OCI-LY7 (cell line): ENCODE results near the gene NGEF. TPM values are rescaled to one million over a fixed set of nuclear protein-coding genes. Genes with fewer than 3 reads are reported as not detected.

Experiments used
- BruUV-seq: library from RNA; stranded (reverse); fragments of 400-500 nt; replicated peaks from 2 replicates; lab custom pipeline; 2021; lab: Mats Ljungman, UMichigan
- CTCF ChIA-PET: fragments of 300-600 bp; sonication (Branson Sonifier 250); formaldehyde crosslinking; loops from one replicate; lab custom pipeline; 2022; ENCODE audit warnings: antibody characterized with exemption; ENCODE audit not compliant: unreplicated experiment; lab: Charles Lee
- POLR2A ChIA-PET: fragments of 300-600 bp; sonication (Branson Sonifier 250); formaldehyde crosslinking; loops from one replicate; lab custom pipeline; 2022; ENCODE audit warnings: antibody characterized with exemption; lab: Charles Lee
- DNase-seq: peaks from one replicate; pipeline ENCODE4 v3.0.0-alpha.2; 2015; ENCODE audit warnings: low spot score
- H2AFZ ChIP-seq: fragments of 200-600 bp; sonication (generic), shearing (Covaris generic); 2 replicates; pipeline ENCODE4 v1.6.1; 2014; ENCODE audit warnings: mild to moderate bottlenecking, antibody characterized with exemption, low read length, moderate library complexity
- H3K27ac ChIP-seq: fragments of 200-600 bp; sonication (generic); 2 replicates; pipeline ENCODE4 v1.5.1; 2014; ENCODE audit warnings: mixed run types, low read depth, mild to moderate bottlenecking, moderate library complexity, low read length, inconsistent platforms; ENCODE audit not compliant: poor library complexity, severe bottlenecking
- H3K36me3 ChIP-seq: fragments of 200-600 bp; sonication (generic); 2 replicates; pipeline ENCODE4 v1.6.1; 2014; ENCODE audit warnings: mild to moderate bottlenecking, antibody characterized with exemption, low read length, moderate library complexity, mixed read lengths; ENCODE audit not compliant: insufficient read depth
- H3K4me1 ChIP-seq: fragments of 200-600 bp; sonication (generic); 2 replicates; pipeline ENCODE4 v1.5.1; 2014; ENCODE audit warnings: mild to moderate bottlenecking, low read length; ENCODE audit not compliant: insufficient read depth, poor library complexity, severe bottlenecking
- H3K4me2 ChIP-seq: fragments of 200-600 bp; sonication (generic); 2 replicates; pipeline ENCODE4 v1.6.1; 2014; ENCODE audit warnings: mild to moderate bottlenecking, low read length
- H3K4me3 ChIP-seq: fragments of 200-600 bp; sonication (generic); 2 replicates; pipeline ENCODE4 v1.5.1; 2014; ENCODE audit warnings: mild to moderate bottlenecking, low read depth, low read length; ENCODE audit not compliant: poor library complexity, severe bottlenecking
- H3K79me2 ChIP-seq: fragments of 200-600 bp; sonication (generic); 2 replicates; pipeline ENCODE4 v1.6.1; 2016; ENCODE audit warnings: low read depth, mild to moderate bottlenecking, low read length, moderate library complexity, mixed read lengths; ENCODE audit not compliant: insufficient read depth
- H3K9me2 ChIP-seq: fragments of 200-600 bp; sonication (generic); 2 replicates; pipeline ENCODE4 v1.6.1; 2016; ENCODE audit warnings: mild to moderate bottlenecking, low read length, mixed read lengths; ENCODE audit not compliant: insufficient read depth
- H3K9me3 ChIP-seq: fragments of 200-600 bp; sonication (generic); 2 replicates; pipeline ENCODE4 v1.6.1; 2014; ENCODE audit warnings: mild to moderate bottlenecking, mixed run types, low read length, mixed read lengths
- H4K20me1 ChIP-seq: fragments of 200-600 bp; sonication (generic); 2 replicates; pipeline ENCODE4 v1.6.1; 2014; ENCODE audit warnings: mild to moderate bottlenecking, antibody characterized with exemption, low read length, moderate library complexity, mixed read lengths; ENCODE audit not compliant: insufficient read depth
- EZH2phosphoT487 ChIP-seq: fragments of 200-600 bp; sonication (generic); IDR thresholded peaks from 2 replicates; pipeline ENCODE4 v1.6.1; 2018; ENCODE audit warnings: low read depth, borderline replicate concordance, mild to moderate bottlenecking, mixed run types, antibody characterized with exemption, low read length, moderate library complexity, mixed read lengths
- intact Hi-C: fragments of 100-400 bp; cut with micrococcal nuclease; formaldehyde crosslinking; loops from one replicate; pipeline ENCODE4 v1.10.0; 2022; ENCODE audit not compliant: unreplicated experiment
- total RNA-seq, 2 experiments: library from RNA; depleted of rRNA in 1 of 2; stranded (reverse); fragments of >200 nt in 1 of 2; shearing (Covaris generic) in 1 of 2; gene quantifications; 2 replicates each; pipeline ENCODE4 v1.2.3, GENCODE V29; 2014 to 2022
- TF ChIP-seq, protein P1 (sequence below): fragments of 200-600 bp; sonication (generic); conservative IDR thresholded peaks from 2 replicates; pipeline ENCODE4 v1.5.1; 2014; ENCODE audit warnings: mild to moderate bottlenecking, antibody characterized with exemption, low read length, moderate library complexity, mixed read lengths

Gene NGEF
- total RNA-seq, 2 experiments from 2014 or later = 0.82 TPM; not detected in 1

DNA sequence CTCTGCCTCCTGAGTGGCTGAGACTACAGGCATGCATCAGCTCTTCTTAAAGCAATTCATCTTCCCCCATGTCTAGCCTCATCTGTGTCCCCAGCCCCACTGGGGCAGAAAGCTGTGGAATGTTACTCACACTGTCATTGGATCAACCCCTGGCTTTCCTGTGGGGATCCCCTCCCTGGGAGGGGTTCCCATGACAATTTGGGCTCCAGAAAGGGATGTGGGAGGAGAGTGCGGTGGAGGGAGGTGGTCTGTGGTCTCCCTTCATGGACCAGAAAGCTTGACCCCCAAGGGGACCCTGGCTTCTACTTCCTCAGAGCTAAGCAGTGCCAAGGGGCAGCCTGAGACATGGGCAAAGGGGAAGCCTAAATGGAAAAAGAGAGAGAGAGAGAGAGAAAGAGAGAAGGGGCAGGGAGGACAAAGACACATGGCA lies 1.3 kb downstream of the NGEF start:
- no peaks in the 10 kb centered on the region for H3K79me2 ChIP-seq
- no peak for DNase-seq
- no peak overlapping the region for H2AFZ ChIP-seq
- H3K9me3 ChIP-seq = no peaks in the 10 kb centered on the region
- no peak overlapping the region for H3K4me3 ChIP-seq
- H3K4me2 ChIP-seq = no peak overlapping the region
- H3K27ac ChIP-seq = no peak overlapping the region
- no peaks in the 10 kb centered on the region for H3K36me3 ChIP-seq
- BruUV-seq = no TSS peak
- no peaks in the 10 kb centered on the region for H3K4me1 ChIP-seq
- CTCF ChIA-PET = no interaction called here
- POLR2A ChIA-PET = interaction anchor here (0.7 kb wide), 1 partner anchor 72 kb away, joined by 3 read pairs; no protein-coding TSS in a partner anchor
- TF ChIP-seq, protein P1, sequence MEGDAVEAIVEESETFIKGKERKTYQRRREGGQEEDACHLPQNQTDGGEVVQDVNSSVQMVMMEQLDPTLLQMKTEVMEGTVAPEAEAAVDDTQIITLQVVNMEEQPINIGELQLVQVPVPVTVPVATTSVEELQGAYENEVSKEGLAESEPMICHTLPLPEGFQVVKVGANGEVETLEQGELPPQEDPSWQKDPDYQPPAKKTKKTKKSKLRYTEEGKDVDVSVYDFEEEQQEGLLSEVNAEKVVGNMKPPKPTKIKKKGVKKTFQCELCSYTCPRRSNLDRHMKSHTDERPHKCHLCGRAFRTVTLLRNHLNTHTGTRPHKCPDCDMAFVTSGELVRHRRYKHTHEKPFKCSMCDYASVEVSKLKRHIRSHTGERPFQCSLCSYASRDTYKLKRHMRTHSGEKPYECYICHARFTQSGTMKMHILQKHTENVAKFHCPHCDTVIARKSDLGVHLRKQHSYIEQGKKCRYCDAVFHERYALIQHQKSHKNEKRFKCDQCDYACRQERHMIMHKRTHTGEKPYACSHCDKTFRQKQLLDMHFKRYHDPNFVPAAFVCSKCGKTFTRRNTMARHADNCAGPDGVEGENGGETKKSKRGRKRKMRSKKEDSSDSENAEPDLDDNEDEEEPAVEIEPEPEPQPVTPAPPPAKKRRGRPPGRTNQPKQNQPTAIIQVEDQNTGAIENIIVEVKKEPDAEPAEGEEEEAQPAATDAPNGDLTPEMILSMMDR = no peak
- no peak for TF ChIP-seq EZH2phosphoT487
- no peaks in the 10 kb centered on the region for H4K20me1 ChIP-seq
- intact Hi-C loops = no loop called here
- no peaks in the 10 kb centered on the region for H3K9me2 ChIP-seq

DNA sequence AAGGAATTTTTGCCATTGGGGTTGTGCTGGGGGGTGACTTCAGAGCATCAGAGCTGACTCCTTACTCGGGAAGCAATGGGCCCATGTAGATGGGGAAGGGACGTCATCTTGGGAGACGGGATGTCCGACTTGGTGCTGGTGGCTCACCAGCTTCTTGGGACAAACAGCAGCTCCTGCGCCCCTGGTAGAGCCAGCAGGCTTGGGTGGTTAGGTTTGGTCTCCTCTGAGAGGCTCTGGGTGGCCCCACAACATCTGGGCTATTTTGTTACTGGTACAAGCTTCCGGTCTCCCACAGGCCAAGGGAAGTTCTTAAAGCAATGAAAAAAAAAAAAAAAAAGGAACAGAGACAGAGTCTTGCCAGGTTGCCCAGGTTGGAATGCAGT lies 1.8 kb downstream of the NGEF start:
- no peaks in the 10 kb centered on the region for H3K9me3 ChIP-seq
- no TSS peak for BruUV-seq
- ChIA-PET CTCF (interaction anchor here (0.6 kb wide), 1 partner anchor 788 kb away, joined by 3 read pairs; no protein-coding TSS in a partner anchor), POLR2A (interaction anchor here (0.6 to 0.7 kb wide), 2 partner anchors 35 to 72 kb away, joined by 3 read pairs; no protein-coding TSS in a partner anchor)
- H3K9me2 ChIP-seq = no peaks in the 10 kb centered on the region
- peak; percentile 14 for DNase-seq
- H3K4me2 ChIP-seq = no peak overlapping the region
- no peaks in the 10 kb centered on the region for H4K20me1 ChIP-seq
- no peak overlapping the region for H3K27ac ChIP-seq
- no peaks in the 10 kb centered on the region for H3K36me3 ChIP-seq
- H3K4me1 ChIP-seq = no peaks in the 10 kb centered on the region
- intact Hi-C loops = no loop called here
- H3K4me3 ChIP-seq = no peak overlapping the region
- H3K79me2 ChIP-seq = no peaks in the 10 kb centered on the region
- TF ChIP-seq EZH2phosphoT487 = no peak
- TF ChIP-seq, protein P1 = no peak
- no peak overlapping the region for H2AFZ ChIP-seq

DNA sequence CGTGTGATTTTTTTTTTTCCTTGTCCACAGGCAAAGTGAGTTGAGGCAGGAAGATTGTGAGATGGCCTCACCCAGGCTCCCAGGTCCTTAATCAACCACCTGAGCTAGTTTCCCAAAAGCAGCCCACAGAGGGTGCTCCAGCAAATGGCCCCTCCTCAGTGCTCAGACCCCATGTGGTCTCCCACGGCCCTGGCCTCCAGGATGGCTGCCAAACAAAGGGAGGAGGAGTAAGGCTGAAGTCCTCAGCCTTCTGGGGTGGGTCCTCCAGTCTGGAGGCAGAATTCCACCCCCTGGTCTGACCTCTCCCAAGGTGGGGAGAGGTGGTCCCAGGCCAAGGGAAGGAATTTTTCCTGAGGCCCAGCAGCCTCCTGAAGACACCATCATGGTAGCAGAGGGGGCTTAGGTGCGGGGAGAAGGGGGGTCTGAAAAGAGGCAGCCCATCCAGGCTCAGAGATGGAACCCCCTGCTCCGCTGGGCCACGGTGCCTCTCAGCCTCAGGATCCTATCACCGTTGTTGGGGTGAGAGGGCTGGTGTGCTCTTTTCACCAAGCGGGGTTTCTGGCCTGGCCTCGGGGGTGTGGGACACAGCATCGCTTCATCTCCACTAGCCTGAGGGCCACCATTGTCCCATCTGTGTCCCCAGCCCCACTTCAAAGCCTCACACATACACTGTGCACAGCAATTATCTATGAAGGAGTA lies 2.3 kb downstream of the NGEF start:
- CTCF ChIA-PET = interaction anchor here (0.6 kb wide), 1 partner anchor 788 kb away, joined by 3 read pairs; no protein-coding TSS in a partner anchor
- Histone ChIP-seq H2AFZ (no peak overlapping the region), H3K4me2 (no peak overlapping the region), H3K4me1 (no peaks in the 10 kb centered on the region), H3K9me3 (no peaks in the 10 kb centered on the region), H3K9me2 (no peaks in the 10 kb centered on the region), H3K79me2 (no peaks in the 10 kb centered on the region), H3K27ac (no peak overlapping the region), H4K20me1 (no peaks in the 10 kb centered on the region), H3K36me3 (no peaks in the 10 kb centered on the region), H3K4me3 (no peak overlapping the region)
- BruUV-seq = no TSS peak
- POLR2A ChIA-PET = interaction anchor here (0.6 kb wide), 1 partner anchor 35 kb away, joined by 3 read pairs; no protein-coding TSS in a partner anchor
- DNase-seq = no peak
- no peak for TF ChIP-seq EZH2phosphoT487
- TF ChIP-seq, protein P1 = no peak
- intact Hi-C loops = no loop called here
